K562 (cell line): ENCODE data around the gene GORASP2. TPM values are rescaled to one million over a fixed set of nuclear protein-coding genes. Genes with fewer than 3 reads are reported as not detected.
A peak's percentile ranks its signal among the peaks of the same experiment; 100 is the strongest.

ENCODE experiments used
- ATAC-seq: fragments of 200-7000 bp; cut with Tn5 transposase; 3 replicates; pipeline ENCODE4 v1.9.1; 2020; ENCODE audit warnings: moderate library complexity
- BruUV-seq: library from RNA; stranded (reverse); fragments of 400-500 nt; replicated peaks from 2 replicates; lab custom pipeline; 2021; lab: Mats Ljungman, UMichigan
- CTCF ChIA-PET: fragments of 300-600 bp; formaldehyde crosslinking; extraction: SDS; loops from one replicate; lab custom pipeline; 2021; ENCODE audit warnings: low intra/inter-chr PET ratio; lab: Yijun Ruan, JAX
- POLR2A ChIA-PET: fragments of 300-600, 350-650 bp; sonication (Branson Sonifier 250); formaldehyde crosslinking; extraction: SDS; loops from one replicate; lab custom pipeline; 2021; ENCODE audit warnings: antibody characterized with exemption, inconsistent platforms; lab: Yijun Ruan, JAX
- DNase-seq, 4 experiments: peaks; one replicate each; pipeline versions ENCODE4 v3.0.0 to v3.0.0-alpha.2; 2011 to 2018; ENCODE audit warnings: low spot score in 3 of 4, mixed read lengths in 3 of 4; ENCODE audit errors: extremely low read depth in 1 of 4
- FAIRE-seq: peaks from 2 replicates; lab custom pipeline; 2011; peaks lifted over from hg19 to GRCh38; lab: Jason Lieb, UNC
- H2AFZ ChIP-seq: 2 replicates; pipeline ENCODE4 v1.6.0; 2011; ENCODE audit warnings: low read depth, low read length, control low read depth, inconsistent platforms
- H3K27ac ChIP-seq: fragments of 200-600 bp; 3 replicates; pipeline ENCODE4 v1.8.0; 2011; ENCODE audit warnings: low read depth, mild to moderate bottlenecking, control low read depth, inconsistent platforms, low read length, moderate library complexity, mixed read lengths; ENCODE audit errors: extremely low read depth
- H3K27me3 ChIP-seq, 2 experiments: fragments of 300-600 bp in 1 of 2; 2 replicates in 1 of 2; 3 replicates in 1 of 2; pipeline versions ENCODE4 v1.6.0 to v1.8.0; 2011; ENCODE audit warnings: inconsistent platforms in 2 of 2, low read length in 2 of 2, mild to moderate bottlenecking in 1 of 2, mixed read lengths in 1 of 2, moderate library complexity in 1 of 2; ENCODE audit not compliant: control insufficient read depth in 2 of 2, insufficient read depth in 2 of 2
- H3K36me3 ChIP-seq: fragments of 300-600 bp; 3 replicates; pipeline ENCODE4 v1.8.0; 2011; ENCODE audit warnings: mild to moderate bottlenecking, low read length, inconsistent platforms; ENCODE audit not compliant: control insufficient read depth, insufficient read depth
- H3K4me1 ChIP-seq, 2 experiments: fragments of 200-600 bp in 1 of 2; replicated peaks in 1 of 2; 2 replicates in 1 of 2; 3 replicates in 1 of 2; pipeline versions ENCODE4 v1.5.1 to v1.8.0; 2011; ENCODE audit warnings: inconsistent platforms in 2 of 2, low read length in 2 of 2, mild to moderate bottlenecking in 1 of 2, mixed read lengths in 1 of 2, moderate library complexity in 1 of 2; ENCODE audit not compliant: control insufficient read depth in 2 of 2, insufficient read depth in 2 of 2
- H3K4me2 ChIP-seq: 2 replicates; pipeline ENCODE4 v1.6.1; 2011; ENCODE audit warnings: low read length, control low read depth, inconsistent platforms, mixed read lengths; ENCODE audit not compliant: insufficient read depth
- H3K4me3 ChIP-seq: fragments of 200-600 bp; sonication (generic), shearing (Covaris generic); 2 replicates; pipeline ENCODE4 v1.5.1; 2016; ENCODE audit warnings: control low read depth, inconsistent platforms
- H3K79me2 ChIP-seq: fragments of 200-600 bp; 3 replicates; pipeline ENCODE4 v1.8.0; 2011; ENCODE audit warnings: low read length, inconsistent platforms; ENCODE audit not compliant: control insufficient read depth, insufficient read depth
- H3K9ac ChIP-seq, 2 experiments: 2 replicates each; pipeline versions ENCODE4 v1.6.0 to v1.6.1; 2011; ENCODE audit warnings: low read depth in 2 of 2, low read length in 2 of 2, control low read depth in 1 of 2, inconsistent platforms in 1 of 2, mild to moderate bottlenecking in 1 of 2, mixed read lengths in 1 of 2; ENCODE audit not compliant: insufficient read depth in 1 of 2
- H3K9me1 ChIP-seq: one replicate; pipeline ENCODE4 v1.6.0; 2011; ENCODE audit warnings: inconsistent platforms, mild to moderate bottlenecking, low read length, moderate library complexity; ENCODE audit not compliant: control insufficient read depth, insufficient read depth
- H3K9me3 ChIP-seq: replicated peaks from 2 replicates; pipeline ENCODE4 v1.5.1; 2011; ENCODE audit warnings: low read depth, low read length, inconsistent platforms; ENCODE audit not compliant: control insufficient read depth, insufficient read depth
- H4K20me1 ChIP-seq: replicated peaks from 2 replicates; pipeline ENCODE4 v1.6.1; 2011; ENCODE audit warnings: low read length, inconsistent platforms, mixed read lengths; ENCODE audit not compliant: control insufficient read depth, insufficient read depth
- IRF2 ChIP-seq: sonication (generic); formaldehyde crosslinking; IDR thresholded peaks from 2 replicates; pipeline ENCODE4 v1.8.1; 2022; ENCODE audit warnings: mild to moderate bottlenecking, missing genetic modification reagents
- POLR2A ChIP-seq: fragments of 450-650 bp; conservative IDR thresholded peaks from 2 replicates; pipeline ENCODE4 v1.6.1; 2016
- POLR2G ChIP-seq: fragments of 200-400 bp; formaldehyde crosslinking; IDR thresholded peaks from 2 replicates; pipeline ENCODE4 v1.6.1; 2017; ENCODE audit warnings: low read depth, mild to moderate bottlenecking, antibody characterized with exemption, low read length, moderate library complexity
- RB1 ChIP-seq: fragments of 450-650 bp; IDR thresholded peaks from 2 replicates; pipeline ENCODE4 v1.6.1; 2017; ENCODE audit warnings: low read depth, mild to moderate bottlenecking
- RBM22 ChIP-seq: fragments of 200-400 bp; formaldehyde crosslinking; IDR thresholded peaks from 2 replicates; pipeline ENCODE4 v1.6.1; 2018; ENCODE audit warnings: low read length, low read depth; ENCODE audit not compliant: poor library complexity, severe bottlenecking
- STAT5A ChIP-seq: IDR thresholded peaks from 2 replicates; pipeline ENCODE4 v1.6.1; 2012; ENCODE audit warnings: low read length, inconsistent platforms, borderline replicate concordance
- SUPT5H ChIP-seq: fragments of 450-650 bp; IDR thresholded peaks from 2 replicates; pipeline ENCODE4 v1.6.1; 2016
- ZNF175 ChIP-seq: fragments of 200-800 bp; sonication (Bioruptor generic); IDR thresholded peaks from 2 replicates; pipeline ENCODE4 v1.6.1; 2016; ENCODE audit warnings: low read depth, mild to moderate bottlenecking, missing genetic modification characterization, missing compliant biosample characterization
- WGBS: fragments of 100-300 bp; shearing (Covaris generic); methylation state at CpG from one replicate; pipeline ENCODE4 v1.1.6; 2016; ENCODE audit warnings: low coverage, mixed read lengths; ENCODE audit not compliant: insufficient coverage; ENCODE audit errors: missing lambda C conversion rate; 5-methylcytosine and 5-hydroxymethylcytosine counted together
- in situ Hi-C: fragments of 300-500 bp; cut with MboI; formaldehyde crosslinking; loops from 4 replicates; pipeline ENCODE4 v1.15.0; 2018; ENCODE audit warnings: inconsistent platforms, mixed read lengths
- intact Hi-C: fragments of 100-400 bp; cut with micrococcal nuclease; formaldehyde crosslinking; loops from 2 replicates; pipeline ENCODE4 v1.14.2; 2022
- polyA plus RNA-seq, 8 experiments: library from polyadenylated mRNA; depleted of rRNA in 4 of 8; stranded (reverse) in 5 of 8; unstranded in 3 of 8; fragments of >200 nt; fragmentation: Nextera tagmentation in 2 of 8; fragmentation: Illumina TruSeq in 1 of 8; extraction: Ambion mirVana in 2 of 8; extraction: Trizol in 1 of 8; gene quantifications; 2 replicates each; pipeline versions ENCODE4 v1.2.1 to v1.2.3, GENCODE V29; 2011 to 2014; ENCODE audit warnings: inconsistent platforms in 1 of 8, missing spikeins in 1 of 8
- total RNA-seq, 7 experiments: library from RNA; depleted of rRNA in 6 of 7; stranded (reverse); fragments of >200 nt in 6 of 7; fragmentation: Illumina TruSeq in 2 of 7; extraction: Trizol in 2 of 7; gene quantifications; 2 replicates each; pipeline versions ENCODE4 v1.2.1 to v1.2.3, GENCODE V29; 2011 to 2021; ENCODE audit warnings: low replicate concordance in 1 of 7
- TF ChIP-seq, protein P1 (sequence below): fragments of 250-450 bp; sonication (Bioruptor Pico); IDR thresholded peaks from 2 replicates; pipeline ENCODE4 v1.4.0; 2020; ENCODE audit warnings: mild to moderate bottlenecking, moderate library complexity
- TF ChIP-seq, protein P2 (sequence below): sonication (generic); formaldehyde crosslinking; IDR thresholded peaks from 2 replicates; pipeline ENCODE4 v1.8.0; 2022; ENCODE audit warnings: missing genetic modification reagents, mild to moderate bottlenecking, moderate library complexity, borderline replicate concordance

Gene GORASP2
- total and polyA plus RNA-seq, 9 of the 15 experiments (the other 6 are each of a cell fraction or from before 2014, with no cell fraction given) = 27.4 to 180 (median 59.6) TPM

DNA sequence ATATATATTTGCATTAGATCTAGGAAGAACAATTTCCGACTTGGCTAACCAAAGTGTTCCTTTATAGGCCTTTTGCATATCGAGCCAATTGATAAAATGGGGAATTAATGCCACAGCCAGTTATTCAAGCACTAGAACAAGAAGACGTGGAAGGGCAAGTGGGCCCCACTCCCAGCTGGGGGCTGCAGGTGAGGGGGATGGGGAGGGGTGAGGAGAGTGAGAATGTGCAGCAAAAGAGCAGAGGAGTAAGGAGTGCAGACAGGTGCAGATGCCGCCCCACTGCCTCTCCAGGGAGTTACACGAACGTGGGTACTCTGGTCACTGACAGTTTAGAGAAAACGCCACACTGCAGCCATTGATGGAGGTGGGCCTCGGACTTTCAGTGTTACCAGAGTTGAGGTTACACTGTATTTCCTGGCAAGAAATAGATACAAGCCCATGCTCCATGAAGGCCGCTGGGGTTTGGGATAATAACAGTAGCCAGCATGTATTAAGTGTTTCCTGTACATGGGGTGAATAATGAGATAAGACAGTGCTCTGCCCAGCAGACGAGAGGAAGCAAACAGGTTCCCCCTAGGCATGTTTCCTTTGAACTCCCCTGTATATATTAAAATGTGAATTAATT, 40.9 kb downstream of the GORASP2 start:
- Histone ChIP-seq H4K20me1 (no peaks in the 10 kb centered on the region), H3K9me3 (no peaks in the 10 kb centered on the region), H3K27ac (no peak overlapping the region), H2AFZ (no peak overlapping the region), H3K36me3 (peaks cover 28% of the 10 kb centered on the region), H3K4me3 (no peak overlapping the region), H3K79me2 (no peaks in the 10 kb centered on the region), H3K9ac (no peak overlapping the region), H3K4me1 (peaks cover 12 to 17% of the 10 kb centered on the region in 2 experiments; a peak in 4 of 5 replicates), H3K9me1 (no peaks in the 10 kb centered on the region), H3K4me2 (no peak overlapping the region), H3K27me3 (no peaks in the 10 kb centered on the region)
- ChIA-PET POLR2A (no interaction called here), CTCF (no interaction called here)
- FAIRE-seq (no peak), DNase-seq (no peak), ATAC-seq (no peak)
- 64% methylated on average over 10 of the region's 10 CpGs for WGBS
- BruUV-seq = no TSS peak
- intact Hi-C loops = loop anchor here (5.0 to 10.0 kb wide), 4 partner anchors 117 to 1145 kb away; partner anchors contain the start of genes CYBRD1, DCAF17 and METTL8
- in situ Hi-C loops = loop anchor here (5.0 to 25.0 kb wide), 2 partner anchors 447 to 1142 kb away; partner anchors contain the start of gene DLX2
- TF ChIP-seq ZNF175 (CRISPR knock-in tag) (no peak), POLR2G (0 out of 2 replicates have a peak, but pooled peaks have one; percentile 27), IRF2 (CRISPR knock-in tag) (no peak), SUPT5H (peak; percentile 32), RB1 (no peak), STAT5A (no peak), RBM22 (peak; percentile 16), POLR2A (peak; percentile 44; the same call in 1 of the 2 replicates)
- TF ChIP-seq, protein P1, sequence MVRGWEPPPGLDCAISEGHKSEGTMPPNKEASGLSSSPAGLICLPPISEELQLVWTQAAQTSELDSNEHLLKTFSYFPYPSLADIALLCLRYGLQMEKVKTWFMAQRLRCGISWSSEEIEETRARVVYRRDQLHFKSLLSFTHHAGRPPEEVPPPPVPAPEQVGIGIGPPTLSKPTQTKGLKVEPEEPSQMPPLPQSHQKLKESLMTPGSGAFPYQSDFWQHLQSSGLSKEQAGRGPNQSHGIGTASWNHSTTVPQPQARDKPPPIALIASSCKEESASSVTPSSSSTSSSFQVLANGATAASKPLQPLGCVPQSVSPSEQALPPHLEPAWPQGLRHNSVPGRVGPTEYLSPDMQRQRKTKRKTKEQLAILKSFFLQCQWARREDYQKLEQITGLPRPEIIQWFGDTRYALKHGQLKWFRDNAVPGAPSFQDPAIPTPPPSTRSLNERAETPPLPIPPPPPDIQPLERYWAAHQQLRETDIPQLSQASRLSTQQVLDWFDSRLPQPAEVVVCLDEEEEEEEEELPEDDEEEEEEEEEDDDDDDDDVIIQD = no peak
- TF ChIP-seq, protein P2, sequence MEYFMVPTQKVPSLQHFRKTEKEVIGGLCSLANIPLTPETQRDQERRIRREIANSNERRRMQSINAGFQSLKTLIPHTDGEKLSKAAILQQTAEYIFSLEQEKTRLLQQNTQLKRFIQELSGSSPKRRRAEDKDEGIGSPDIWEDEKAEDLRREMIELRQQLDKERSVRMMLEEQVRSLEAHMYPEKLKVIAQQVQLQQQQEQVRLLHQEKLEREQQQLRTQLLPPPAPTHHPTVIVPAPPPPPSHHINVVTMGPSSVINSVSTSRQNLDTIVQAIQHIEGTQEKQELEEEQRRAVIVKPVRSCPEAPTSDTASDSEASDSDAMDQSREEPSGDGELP (CRISPR knock-in tag) = no peak
